Panc1 (cell line): ENCODE results near the gene UGT1A7.

Source experiments
- CTCF ChIP-seq: fragments of 450-650 bp; IDR thresholded peaks from 2 replicates; pipeline ENCODE4 v1.5.1; 2017; ENCODE audit warnings: mild to moderate bottlenecking
- POLR2AphosphoS5 ChIP-seq: IDR thresholded peaks from 2 replicates; pipeline ENCODE4 v1.6.1; 2012; ENCODE audit warnings: mild to moderate bottlenecking, low read depth, low read length, moderate library complexity
- SIN3A ChIP-seq: IDR thresholded peaks from 2 replicates; pipeline ENCODE4 v1.6.1; 2012; ENCODE audit warnings: low read depth, mild to moderate bottlenecking, low read length, moderate library complexity, borderline replicate concordance; ENCODE audit not compliant: insufficient read depth

DNA sequence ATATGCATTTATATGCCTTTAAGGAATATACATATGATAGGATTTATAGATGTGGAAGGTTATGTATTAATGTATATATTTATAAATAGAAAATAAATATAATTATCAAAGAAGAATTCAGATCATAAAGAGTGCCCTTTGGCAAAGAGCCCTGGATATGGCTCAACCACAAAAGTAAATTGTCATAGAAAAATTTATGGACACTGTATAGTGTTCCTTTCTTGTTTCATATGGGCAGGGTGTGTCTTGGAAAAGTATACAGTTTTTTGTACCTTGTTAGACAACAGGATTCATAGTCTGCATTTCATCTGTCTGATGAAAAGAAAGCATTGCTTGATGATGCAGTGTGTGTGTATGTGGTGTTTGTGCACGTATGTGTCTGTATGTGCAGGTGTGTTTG, 2.9 kb downstream of the UGT1A7 start:
- TF ChIP-seq CTCF (no peak), SIN3A (no peak), POLR2AphosphoS5 (no peak)
